Spinal cord (tissue), 10 donors: ENCODE results near the gene MBOAT1. TPM values are rescaled to one million over a fixed set of nuclear protein-coding genes. Genes with fewer than 3 reads are reported as not detected.

ENCODE experiments used
- DNase-seq, 6 donors: peaks; one replicate each; pipeline versions ENCODE4 v3.0.0 to v3.0.0-alpha.2; 2013 to 2015; ENCODE audit warnings: low spot score in 6 of 6, low read depth in 4 of 6
- H3K27ac ChIP-seq: one replicate; pipeline ENCODE4 v1.5.1; 2013; ENCODE audit warnings: low read depth, low read length, control low read depth
- H3K27me3 ChIP-seq: one replicate; pipeline ENCODE4 v1.6.1; 2013; ENCODE audit warnings: low read length; ENCODE audit not compliant: control insufficient read depth, insufficient read depth
- H3K36me3 ChIP-seq: one replicate; pipeline ENCODE4 v1.6.1; 2013; ENCODE audit warnings: low read length; ENCODE audit not compliant: control insufficient read depth, insufficient read depth
- H3K4me1 ChIP-seq: one replicate; pipeline ENCODE4 v1.6.1; 2013; ENCODE audit warnings: low read length; ENCODE audit not compliant: control insufficient read depth, insufficient read depth
- H3K4me3 ChIP-seq: one replicate; pipeline ENCODE4 v1.5.1; 2013; ENCODE audit warnings: low read depth, low read length, control low read depth
- H3K9me3 ChIP-seq: one replicate; pipeline ENCODE4 v1.6.1; 2013; ENCODE audit warnings: low read length; ENCODE audit not compliant: control insufficient read depth, insufficient read depth
- WGBS: methylation state at CpG from one replicate; pipeline ENCODE4 v1.1.5; 2013; ENCODE audit warnings: missing lambda C conversion rate; ENCODE audit not compliant: insufficient coverage; 5-methylcytosine and 5-hydroxymethylcytosine counted together
- polyA plus RNA-seq, 2 donors: library from polyadenylated mRNA; unstranded; fragments of 120-200 nt; gene quantifications; one replicate each; pipeline ENCODE4 v1.2.1, GENCODE V29; 2013; ENCODE audit not compliant: insufficient read length in 2 of 2
- total RNA-seq, 2 donors: library from RNA; depleted of rRNA in 1 of 2; stranded (reverse); fragments of 120-200 nt in 1 of 2; fragments of >200 nt in 1 of 2; gene quantifications; one replicate each; pipeline versions ENCODE4 v1.2.3 to v1.2.4, GENCODE V29; 2013 to 2014
- donor health status: healthy.

MBOAT1 gene
- total and polyA plus RNA-seq, 4 donors: 2.5 to 18.5 (median 9.7) TPM

- peaks cover 2% of the 10 kb centered on the region for H3K27me3 ChIP-seq
- H3K9me3 ChIP-seq: no peaks in the 10 kb centered on the region
- H3K27ac ChIP-seq: no peak overlapping the region
- no peak overlapping the region for H3K4me3 ChIP-seq
- DNase-seq: no peak
- no peaks in the 10 kb centered on the region for H3K36me3 ChIP-seq
- 72% methylated on average over 6 of the region's 6 CpGs for WGBS
- H3K4me1 ChIP-seq: peaks cover 2% of the 10 kb centered on the region
Measured at GRCh38 chr6:20205722-20206161, 6.5 kb downstream of the MBOAT1 start.

GRCh38 chr6:20204512-20204894, 7.8 kb downstream of the MBOAT1 start:
- peaks cover under 1% of the 10 kb centered on the region for H3K27me3 ChIP-seq
- WGBS: 84% methylated on average over 4 of the region's 4 CpGs
- peaks cover 2% of the 10 kb centered on the region for H3K4me1 ChIP-seq
- no peaks in the 10 kb centered on the region for H3K36me3 ChIP-seq
- no peak overlapping the region for H3K4me3 ChIP-seq
- no peaks in the 10 kb centered on the region for H3K9me3 ChIP-seq
- no peak overlapping the region for H3K27ac ChIP-seq
- DNase-seq: no peak

- 100% methylated on average over 1 of the region's 7 CpGs for WGBS
- Histone ChIP-seq H3K36me3 (no peaks in the 10 kb centered on the region), H3K27me3 (no peaks in the 10 kb centered on the region), H3K27ac (no peak overlapping the region), H3K4me1 (peaks cover 2% of the 10 kb centered on the region), H3K4me3 (no peak overlapping the region), H3K9me3 (no peaks in the 10 kb centered on the region)
- DNase-seq: no peak
Measured at GRCh38 chr6:20203561-20204511, 8.4 kb downstream of the MBOAT1 start.

- no peaks in the 10 kb centered on the region for H3K27me3 ChIP-seq
Measured at GRCh38 chr6:20202699-20203302, 9.5 kb downstream of the MBOAT1 start.

GRCh38 chr6:20202324-20202658, 10.0 kb downstream of the MBOAT1 start:
- Histone ChIP-seq H3K9me3 (no peaks in the 10 kb centered on the region), H3K4me3 (no peak overlapping the region), H3K27ac (no peak overlapping the region), H3K4me1 (peaks cover 2% of the 10 kb centered on the region), H3K36me3 (no peaks in the 10 kb centered on the region), H3K27me3 (no peaks in the 10 kb centered on the region)
- no CpG with 5 or more reads among the region's 1 CpG for WGBS
- DNase-seq: no peak

More at GRCh38 chr6:20202699-20203302, 9.5 kb downstream of the MBOAT1 start:
- Histone ChIP-seq H3K4me3 (no peak overlapping the region), H3K36me3 (no peaks in the 10 kb centered on the region), H3K27ac (no peak overlapping the region), H3K9me3 (no peaks in the 10 kb centered on the region), H3K4me1 (peaks cover 2% of the 10 kb centered on the region)
- WGBS: no CpG with 5 or more reads among the region's 3 CpGs
- no peak for DNase-seq

- 89% methylated on average over 3 of the region's 8 CpGs for WGBS
- Histone ChIP-seq H3K36me3 (no peaks in the 10 kb centered on the region), H3K4me3 (no peak overlapping the region), H3K9me3 (no peaks in the 10 kb centered on the region), H3K4me1 (no peaks in the 10 kb centered on the region), H3K27ac (no peak overlapping the region), H3K27me3 (no peaks in the 10 kb centered on the region)
- no peak for DNase-seq
Measured at GRCh38 chr6:20200761-20201630, 11.3 kb downstream of the MBOAT1 start.

GRCh38 chr6:20198775-20199174, 13.5 kb downstream of the MBOAT1 start:
- Histone ChIP-seq H3K4me1 (no peaks in the 10 kb centered on the region), H3K27ac (no peak overlapping the region), H3K27me3 (no peaks in the 10 kb centered on the region), H3K4me3 (no peak overlapping the region), H3K36me3 (no peaks in the 10 kb centered on the region), H3K9me3 (no peaks in the 10 kb centered on the region)
- WGBS: 63% methylated on average over 6 of the region's 6 CpGs
- no peak for DNase-seq

GRCh38 chr6:20198156-20198774, 14.0 kb downstream of the MBOAT1 start:
- 100% methylated on average over 2 of the region's 6 CpGs for WGBS

GRCh38 chr6:20197251-20197650, 15.0 kb downstream of the MBOAT1 start:
- 100% methylated on average over 1 of the region's 3 CpGs for WGBS
- H3K4me1 ChIP-seq: no peaks in the 10 kb centered on the region
- H3K27ac ChIP-seq: no peak overlapping the region
- no peak overlapping the region for H3K4me3 ChIP-seq
- no peak for DNase-seq
- no peaks in the 10 kb centered on the region for H3K9me3 ChIP-seq
- H3K36me3 ChIP-seq: no peaks in the 10 kb centered on the region
- H3K27me3 ChIP-seq: no peaks in the 10 kb centered on the region

More at GRCh38 chr6:20198156-20198774, 14.0 kb downstream of the MBOAT1 start:
- Histone ChIP-seq H3K27ac (no peak overlapping the region), H3K36me3 (no peaks in the 10 kb centered on the region), H3K9me3 (no peaks in the 10 kb centered on the region), H3K4me3 (no peak overlapping the region), H3K27me3 (no peaks in the 10 kb centered on the region), H3K4me1 (no peaks in the 10 kb centered on the region)
- DNase-seq: no peak
